Right lobe of liver (tissue), 4 donors: ENCODE results near the gene HIRA.

Source experiments
- POLR2A ChIP-seq: fragments of 450-650 bp; IDR thresholded peaks from one replicate; pipeline ENCODE4 v1.6.1; 2017; ENCODE audit warnings: antibody characterized with exemption, mild to moderate bottlenecking
- TF ChIP-seq, protein P1 (sequence below), 4 donors: fragments of 200-600 bp in 3 of 4; fragments of 450-650 bp in 1 of 4; IDR thresholded peaks; one replicate each; pipeline versions ENCODE4 v1.5.1 to v1.8.0; 2016 to 2022; ENCODE audit warnings: antibody characterized with exemption in 4 of 4, mild to moderate bottlenecking in 2 of 4
- donor health status: DM: no; HTN: no; CAD: no.
- donor health status: DM: no; HTN: no; CAD: no.
- donor health status: DM: no; HTN: yes; CAD: no.

DNA sequence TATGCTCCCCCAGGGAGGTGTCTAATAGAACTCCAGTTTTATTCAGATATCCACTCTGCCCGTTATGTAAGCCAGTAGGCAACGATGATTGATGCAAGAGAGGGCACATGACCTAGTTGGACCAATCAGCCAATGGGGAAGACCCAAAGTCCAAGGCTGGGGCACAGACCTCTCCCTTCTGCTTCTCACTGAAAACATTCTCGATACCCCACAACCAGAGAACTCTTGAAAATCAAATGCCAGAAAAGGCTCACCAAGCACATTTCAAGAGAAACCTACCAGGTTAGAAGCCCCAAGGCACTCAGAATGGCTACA is 7.4 kb downstream of the HIRA start:
- no peak for TF ChIP-seq POLR2A
- TF ChIP-seq, protein P1, sequence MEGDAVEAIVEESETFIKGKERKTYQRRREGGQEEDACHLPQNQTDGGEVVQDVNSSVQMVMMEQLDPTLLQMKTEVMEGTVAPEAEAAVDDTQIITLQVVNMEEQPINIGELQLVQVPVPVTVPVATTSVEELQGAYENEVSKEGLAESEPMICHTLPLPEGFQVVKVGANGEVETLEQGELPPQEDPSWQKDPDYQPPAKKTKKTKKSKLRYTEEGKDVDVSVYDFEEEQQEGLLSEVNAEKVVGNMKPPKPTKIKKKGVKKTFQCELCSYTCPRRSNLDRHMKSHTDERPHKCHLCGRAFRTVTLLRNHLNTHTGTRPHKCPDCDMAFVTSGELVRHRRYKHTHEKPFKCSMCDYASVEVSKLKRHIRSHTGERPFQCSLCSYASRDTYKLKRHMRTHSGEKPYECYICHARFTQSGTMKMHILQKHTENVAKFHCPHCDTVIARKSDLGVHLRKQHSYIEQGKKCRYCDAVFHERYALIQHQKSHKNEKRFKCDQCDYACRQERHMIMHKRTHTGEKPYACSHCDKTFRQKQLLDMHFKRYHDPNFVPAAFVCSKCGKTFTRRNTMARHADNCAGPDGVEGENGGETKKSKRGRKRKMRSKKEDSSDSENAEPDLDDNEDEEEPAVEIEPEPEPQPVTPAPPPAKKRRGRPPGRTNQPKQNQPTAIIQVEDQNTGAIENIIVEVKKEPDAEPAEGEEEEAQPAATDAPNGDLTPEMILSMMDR (IDR thresholded peaks at IDR 0.05): no peak
